Glomerular visceral epithelial cell (primary cell): ENCODE measurements around the gene RAPSN.

ENCODE experiments used
- DNase-seq: peaks from one replicate; pipeline ENCODE4 v3.0.0-alpha.2; 2016; ENCODE audit errors: extremely low spot score

The RAPSN gene

GRCh38 chr11:47408598-47409439, 40.1 kb downstream of the RAPSN start:
- peak; percentile 85 for DNase-seq

- peak; percentile 97 for DNase-seq
These were observed 41.0 kb downstream of the RAPSN start, which contains the start of gene SLC39A13 for GRCh38 chr11:47407746-47408590. SLC39A13 (plus strand) TSS chr11:47408590; CDS start chr11:47410095, 1,505 bp downstream.

GRCh38 chr11:47406896-47407745, 41.8 kb downstream of the RAPSN start:
- no peak for DNase-seq

DNA sequence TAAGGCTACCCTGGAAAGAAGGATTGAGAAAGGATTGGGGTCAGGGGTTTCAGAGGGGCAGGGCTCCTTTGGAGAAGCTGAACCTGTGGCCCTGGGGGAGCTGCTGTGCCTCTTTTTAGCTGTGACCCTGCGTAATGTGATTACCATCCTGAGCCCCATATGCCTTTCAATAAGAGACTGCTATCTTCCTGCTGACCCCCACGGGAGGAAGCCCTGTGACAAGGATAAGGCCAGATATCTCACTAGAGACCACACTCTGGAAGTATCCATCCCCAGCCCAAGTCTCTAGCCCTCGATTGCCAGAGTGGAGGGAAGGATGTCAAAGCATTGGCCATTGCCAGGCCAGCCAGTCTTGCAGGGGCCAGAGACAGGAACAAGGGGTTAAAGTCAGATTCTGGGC, 45.4 kb downstream of the RAPSN start:
- no peak for DNase-seq

DNA sequence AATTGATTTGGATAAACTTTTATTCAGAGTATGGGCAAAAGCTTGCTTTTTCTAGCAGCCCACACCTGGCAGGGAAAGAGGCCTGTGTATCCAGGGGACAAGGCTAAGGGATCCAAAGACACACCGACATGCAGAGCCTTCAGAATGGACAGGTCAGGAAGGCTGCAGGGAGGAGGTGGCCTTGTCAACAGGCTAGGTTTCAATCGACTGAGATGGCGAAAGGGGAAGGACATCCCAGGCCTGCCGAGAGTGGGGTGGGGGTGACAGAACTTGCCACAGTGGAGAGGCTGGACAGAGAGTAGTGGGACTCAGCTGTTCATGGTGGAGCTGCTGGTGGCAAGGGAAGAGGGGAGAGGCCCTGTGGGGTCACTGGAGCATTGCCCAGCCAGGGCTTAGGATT, 45.8 kb downstream of the RAPSN start:
- DNase-seq = no peak

- no peak for DNase-seq
These were observed 48.1 kb downstream of the RAPSN start for GRCh38 chr11:47400768-47401279.

- DNase-seq = peak; percentile 34
These were observed 48.8 kb downstream of the RAPSN start for GRCh38 chr11:47399860-47400767.

- DNase-seq = no peak
These were observed 50.4 kb downstream of the RAPSN start for GRCh38 chr11:47398551-47398950.

- DNase-seq = no peak
These were observed 50.9 kb downstream of the RAPSN start for GRCh38 chr11:47398011-47398410.

- DNase-seq = no peak
These were observed 53.0 kb downstream of the RAPSN start for GRCh38 chr11:47396049-47396320.

DNA sequence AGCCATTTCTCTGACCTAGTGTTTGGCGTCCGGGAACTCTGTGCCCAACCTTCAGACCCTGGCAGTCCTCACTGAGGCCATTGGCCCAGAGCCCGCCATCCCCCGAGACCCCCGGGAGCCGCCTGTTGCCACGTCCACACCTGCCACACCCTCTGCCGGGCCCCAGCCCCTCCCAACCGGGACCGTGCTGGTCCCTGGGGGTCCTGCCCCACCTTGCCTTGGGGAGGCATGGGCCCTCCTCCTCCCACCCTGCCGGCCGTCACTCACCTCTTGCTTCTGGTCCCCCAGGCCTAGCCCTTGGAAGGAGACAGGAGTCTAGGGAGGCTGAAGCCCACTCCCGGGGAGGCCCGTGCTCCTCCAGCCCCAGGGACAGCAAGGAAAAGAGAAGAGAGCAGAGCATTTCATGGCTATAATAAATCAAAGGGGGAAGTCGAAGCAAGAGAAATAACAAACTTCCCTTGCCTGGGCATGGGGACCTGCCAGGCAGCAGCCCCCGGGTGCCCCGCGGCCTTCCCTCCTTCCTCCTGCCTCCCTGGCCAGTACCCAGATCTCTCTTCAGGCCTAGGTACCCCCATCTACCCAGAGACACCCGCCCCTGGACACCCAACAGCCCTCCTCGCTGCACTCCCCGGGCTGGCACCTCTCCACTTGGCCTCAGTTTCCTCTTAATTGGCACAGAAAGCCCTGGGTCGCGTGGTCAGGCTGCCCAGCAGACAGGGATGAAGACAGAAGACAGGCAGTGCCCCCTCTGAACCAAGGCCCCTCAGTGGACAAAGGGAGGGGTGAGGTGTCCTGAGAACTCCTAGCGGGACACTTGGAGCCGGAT, 53.5 kb downstream of the RAPSN start:
- no peak for DNase-seq

GRCh38 chr11:47394322-47395222, 54.4 kb downstream of the RAPSN start:
- DNase-seq = no peak

DNA sequence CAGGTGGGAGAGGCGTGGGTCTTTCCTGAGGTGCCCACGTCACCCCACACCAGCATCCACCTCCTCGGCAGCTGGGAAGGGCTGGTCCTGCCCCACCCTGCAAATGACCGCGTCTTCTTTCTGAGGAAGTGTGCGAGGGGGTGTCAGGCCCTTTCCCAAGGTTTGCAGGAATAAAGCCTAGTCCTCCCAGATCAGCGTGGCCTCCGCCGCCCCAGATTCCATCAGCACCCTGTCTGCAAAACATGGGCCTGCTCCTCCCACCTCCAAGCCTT, 55.0 kb downstream of the RAPSN start:
- DNase-seq = no peak

DNA sequence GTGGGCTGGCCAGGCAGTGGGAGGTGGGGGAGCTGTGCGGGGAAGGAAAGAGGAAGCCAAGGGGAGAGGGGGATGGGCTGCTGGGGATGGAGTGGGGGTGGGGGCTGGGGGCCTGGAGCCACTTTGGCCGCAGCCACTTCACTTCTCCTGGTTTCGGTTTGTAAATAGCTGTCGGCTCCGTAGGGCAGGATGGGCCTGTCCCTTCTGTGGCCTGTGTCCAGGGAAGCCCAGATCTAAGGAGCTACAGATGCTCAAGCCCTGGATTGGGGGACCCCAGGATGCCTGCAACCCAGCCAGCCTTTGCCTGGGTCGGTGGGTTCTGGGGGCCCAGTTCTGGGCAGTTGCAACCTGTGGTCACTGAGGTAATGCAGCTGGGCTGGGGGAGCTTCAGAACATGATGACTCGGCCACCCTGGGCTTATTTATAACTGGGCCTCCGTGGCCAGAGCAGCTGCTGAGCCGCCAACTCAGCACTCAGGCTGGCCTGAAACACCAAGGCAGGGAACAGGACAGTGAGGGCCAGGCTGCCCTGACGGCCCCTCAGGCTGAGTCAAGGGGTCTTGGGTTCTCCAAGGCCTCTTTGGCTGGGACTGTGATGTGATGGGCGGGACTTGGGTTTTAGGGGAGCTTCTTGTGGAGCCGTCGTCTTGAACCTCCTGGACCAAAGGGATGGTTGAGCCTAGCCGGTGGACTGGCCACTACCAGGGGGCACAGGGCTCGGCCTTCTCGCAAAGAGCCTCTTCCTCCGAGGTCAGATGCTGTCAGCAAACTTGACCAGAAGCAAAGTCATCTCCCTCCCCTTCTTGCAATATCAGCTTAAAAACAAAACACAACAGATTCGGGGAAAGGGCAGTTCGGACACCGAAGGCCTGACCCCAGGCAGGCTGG, 55.5 kb downstream of the RAPSN start:
- peak; percentile 67 for DNase-seq

- DNase-seq = no peak
These were observed 56.3 kb downstream of the RAPSN start for GRCh38 chr11:47392546-47393162.

DNA sequence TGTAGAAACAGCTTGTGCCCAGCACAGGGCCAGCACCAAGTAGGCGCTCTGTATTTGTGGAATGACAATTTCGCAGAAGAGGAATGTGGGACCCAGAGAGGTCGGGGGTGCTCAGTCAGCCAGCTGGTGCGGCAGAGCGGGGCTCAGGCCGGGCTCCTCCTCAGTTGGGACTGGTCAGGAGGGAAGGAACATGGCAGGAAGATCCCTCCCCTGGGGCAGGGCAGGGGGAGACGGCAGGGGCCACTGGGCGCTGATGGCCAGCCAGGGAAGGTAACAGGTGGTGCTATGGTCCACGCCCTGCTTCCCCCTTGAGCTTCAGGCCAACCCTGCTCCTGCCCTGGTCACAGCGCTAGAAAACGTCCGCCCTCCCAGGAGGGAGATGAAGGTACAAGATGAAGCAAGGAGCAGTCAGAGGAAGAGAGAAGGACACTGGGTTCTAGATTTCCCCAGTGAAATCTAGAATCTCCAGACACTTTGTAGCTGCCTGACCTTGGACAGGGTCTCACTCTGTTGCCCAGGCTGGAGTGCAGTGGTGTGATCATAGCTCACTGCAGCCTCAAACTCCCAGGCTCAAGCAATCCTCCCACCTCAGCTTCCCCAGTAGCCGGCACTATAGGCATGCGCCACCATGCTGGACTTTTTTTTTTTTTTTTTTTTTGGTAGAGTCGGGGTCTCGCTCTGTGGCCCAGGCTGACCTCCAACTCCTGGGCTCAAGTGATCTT, 57.1 kb downstream of the RAPSN start:
- no peak for DNase-seq

- DNase-seq = peak; percentile 63
These were observed 57.8 kb downstream of the RAPSN start for GRCh38 chr11:47391077-47391583.
